HepG2 (cell line): ENCODE measurements around the gene MORC4. TPM values are rescaled to one million over a fixed set of nuclear protein-coding genes. Genes with fewer than 3 reads are reported as not detected.

Experiments
- ATAC-seq: fragments of 200-7000 bp; cut with Tn5 transposase; 3 replicates; pipeline ENCODE4 v1.9.1; 2020; ENCODE audit warnings: mild to moderate bottlenecking, moderate library complexity
- BruUV-seq: library from RNA; stranded (reverse); fragments of 400-500 nt; replicated peaks from 2 replicates; lab custom pipeline; 2021; lab: Mats Ljungman, UMichigan
- CTCF ChIA-PET: fragments of 300-600 bp; formaldehyde crosslinking; extraction: SDS; loops from one replicate; lab custom pipeline; 2021; ENCODE audit warnings: low total read pairs, inconsistent platforms, low intra/inter-chr PET ratio; lab: Yijun Ruan, JAX
- POLR2A ChIA-PET: fragments of 350-600 bp; sonication (Branson Sonifier 250); formaldehyde crosslinking; loops from one replicate; lab custom pipeline; 2020; ENCODE audit warnings: antibody characterized with exemption, inconsistent platforms; lab: Yijun Ruan, JAX
- DNase-seq: peaks from one replicate; pipeline ENCODE4 v3.0.0-alpha.2; 2015; ENCODE audit warnings: low spot score
- FAIRE-seq: peaks from 3 replicates; lab custom pipeline; 2011; peaks lifted over from hg19 to GRCh38; lab: Jason Lieb, UNC
- H2AFZ ChIP-seq: one replicate; pipeline ENCODE4 v1.6.1; 2011; ENCODE audit warnings: low read length, inconsistent platforms
- H3K27ac ChIP-seq: fragments of 300-600 bp; 3 replicates; pipeline ENCODE4 v1.8.0; 2011; ENCODE audit warnings: mixed run types, mild to moderate bottlenecking, mixed read lengths, low read length, inconsistent platforms; ENCODE audit not compliant: insufficient read depth; ENCODE audit errors: extremely low read length
- H3K27me3 ChIP-seq, 2 experiments: fragments of 200-600 bp in 1 of 2; 2 replicates in 1 of 2; 3 replicates in 1 of 2; pipeline versions ENCODE4 v1.6.0 to v1.8.0; 2011; ENCODE audit warnings: low read length in 2 of 2, mild to moderate bottlenecking in 2 of 2, moderate library complexity in 2 of 2, inconsistent platforms in 1 of 2; ENCODE audit not compliant: insufficient read depth in 2 of 2, control insufficient read depth in 1 of 2
- H3K36me3 ChIP-seq, 2 experiments: fragments of 200-600 bp in 1 of 2; replicated peaks in 1 of 2; 2 replicates in 1 of 2; 3 replicates in 1 of 2; pipeline versions ENCODE4 v1.5.1 to v1.8.0; 2011; ENCODE audit warnings: low read length in 2 of 2, inconsistent platforms in 1 of 2; ENCODE audit not compliant: insufficient read depth in 2 of 2, control insufficient read depth in 1 of 2
- H3K4me1 ChIP-seq: 2 replicates; pipeline ENCODE4 v1.5.1; 2012; ENCODE audit warnings: low read length, inconsistent platforms; ENCODE audit not compliant: insufficient read depth
- H3K4me2 ChIP-seq: 2 replicates; pipeline ENCODE4 v1.6.0; 2011; ENCODE audit warnings: low read depth, low read length, inconsistent platforms
- H3K4me3 ChIP-seq, 3 experiments: fragments of 200-600 bp in 1 of 3; sonication (generic), shearing (Covaris generic) in 1 of 3; replicated peaks in 1 of 3; 2 replicates each; pipeline ENCODE4 v1.5.1; 2011 to 2016; ENCODE audit warnings: low read length in 3 of 3, inconsistent platforms in 2 of 3, low read depth in 2 of 3, mild to moderate bottlenecking in 2 of 3, control low read depth in 1 of 3, mixed read lengths in 1 of 3; ENCODE audit not compliant: insufficient read depth in 1 of 3
- H3K79me2 ChIP-seq: one replicate; pipeline ENCODE4 v1.6.1; 2011; ENCODE audit warnings: low read length, inconsistent platforms; ENCODE audit not compliant: insufficient read depth
- H3K9ac ChIP-seq: 2 replicates; pipeline ENCODE4 v1.6.0; 2011; ENCODE audit warnings: mild to moderate bottlenecking, low read depth, low read length, inconsistent platforms; ENCODE audit not compliant: insufficient read depth
- H3K9me3 ChIP-seq: 2 replicates; pipeline ENCODE4 v1.5.1; 2012; ENCODE audit warnings: mild to moderate bottlenecking, low read length
- H4K20me1 ChIP-seq: 2 replicates; pipeline ENCODE4 v1.6.0; 2011; ENCODE audit warnings: inconsistent platforms, mild to moderate bottlenecking, low read length, moderate library complexity; ENCODE audit not compliant: insufficient read depth
- HNF4G ChIP-seq, 2 experiments: sonication (generic) in 1 of 2; formaldehyde crosslinking in 1 of 2; IDR thresholded peaks; 2 replicates each; pipeline versions ENCODE4 v1.4.0 to v1.6.1; 2011 to 2020; ENCODE audit warnings: borderline replicate concordance in 2 of 2, low read depth in 2 of 2, mild to moderate bottlenecking in 2 of 2, low read length in 1 of 2, missing genetic modification reagents in 1 of 2, moderate library complexity in 1 of 2
- MAZ ChIP-seq, 2 experiments: sonication (generic) in 1 of 2; formaldehyde crosslinking in 1 of 2; IDR thresholded peaks; 2 replicates each; pipeline versions ENCODE4 v1.5.0 to v1.6.1; 2012 to 2020; ENCODE audit warnings: low read depth in 2 of 2, mild to moderate bottlenecking in 2 of 2, borderline replicate concordance in 1 of 2, improper control_type of control experiment in 1 of 2, low read length in 1 of 2, missing genetic modification reagents in 1 of 2, moderate library complexity in 1 of 2
- XRCC5 ChIP-seq: fragments of 200-400 bp; formaldehyde crosslinking; optimal IDR thresholded peaks from 2 replicates; pipeline ENCODE3; 2017; ENCODE audit warnings: mild to moderate bottlenecking, low read length
- ZFP1 ChIP-seq: IDR thresholded peaks from 2 replicates; pipeline ENCODE4 v1.6.1; 2016
- ZNF20 ChIP-seq: sonication (generic); formaldehyde crosslinking; IDR thresholded peaks from 2 replicates; pipeline ENCODE4 v1.4.0; 2020; ENCODE audit warnings: mild to moderate bottlenecking, moderate library complexity, missing genetic modification reagents
- ZNF775 ChIP-seq: sonication (generic); formaldehyde crosslinking; IDR thresholded peaks from 2 replicates; pipeline ENCODE4 v1.4.0; 2020; ENCODE audit warnings: missing genetic modification reagents, mild to moderate bottlenecking, moderate library complexity, borderline replicate concordance
- ZSCAN22 ChIP-seq: sonication (generic); formaldehyde crosslinking; IDR thresholded peaks from 2 replicates; pipeline ENCODE4 v1.4.0; 2020; ENCODE audit warnings: mild to moderate bottlenecking, missing genetic modification reagents
- WGBS: methylation state at CpG from one replicate; pipeline ENCODE4 v1.1.6; 2017; ENCODE audit warnings: low lambda C conversion rate; 5-methylcytosine and 5-hydroxymethylcytosine counted together
- in situ Hi-C: cut with HindIII; loops from 2 replicates; pipeline ENCODE4 v1.10.0; 2017; ENCODE audit warnings: low pct_unique_long_range_greater_than_20kb; ENCODE audit not compliant: extremely low pct_ligation_motif_present
- intact Hi-C: fragments of 100-400 bp; cut with micrococcal nuclease; formaldehyde crosslinking; loops from one replicate; pipeline ENCODE4 v1.10.0; 2022; ENCODE audit not compliant: unreplicated experiment
- polyA plus RNA-seq, 8 experiments: library from polyadenylated mRNA; depleted of rRNA in 3 of 8; stranded (reverse) in 7 of 8; unstranded in 1 of 8; fragments of >200 nt; fragmentation: Illumina TruSeq in 4 of 8; extraction: Trizol in 4 of 8; gene quantifications; 2 replicates each; pipeline versions ENCODE4 v1.2.1 to v1.2.3, GENCODE V29; 2011 to 2016; ENCODE audit warnings: low read depth in 4 of 8, missing spikeins in 1 of 8, mixed read lengths in 1 of 8; ENCODE audit not compliant: insufficient read depth in 1 of 8
- total RNA-seq, 5 experiments: library from RNA; depleted of rRNA; stranded (reverse); fragments of >200 nt; fragmentation: Illumina TruSeq; extraction: Trizol; gene quantifications; 2 replicates each; pipeline ENCODE4 v1.2.3, GENCODE V29; 2016; ENCODE audit warnings: low read depth in 1 of 5
- TF ChIP-seq, protein P1 (sequence below): sonication (generic); formaldehyde crosslinking; conservative IDR thresholded peaks from 2 replicates; pipeline ENCODE4 v1.4.0; 2020; ENCODE audit warnings: mild to moderate bottlenecking, missing genetic modification reagents, moderate library complexity
- TF ChIP-seq, protein P2 (sequence below): sonication (generic); formaldehyde crosslinking; IDR thresholded peaks from 2 replicates; pipeline ENCODE4 v1.4.0; 2020; ENCODE audit warnings: missing genetic modification reagents, borderline replicate concordance
- TF ChIP-seq, protein P3 (sequence below): sonication (generic); formaldehyde crosslinking; IDR thresholded peaks from 2 replicates; pipeline ENCODE4 v1.4.0; 2020; ENCODE audit warnings: mild to moderate bottlenecking, missing genetic modification reagents, borderline replicate concordance

MORC4 gene
- total and polyA plus RNA-seq, 2 of the 13 experiments (the other 11 are each of a cell fraction or from before 2014, with no cell fraction given), result 7.3 to 17.6 TPM

DNA sequence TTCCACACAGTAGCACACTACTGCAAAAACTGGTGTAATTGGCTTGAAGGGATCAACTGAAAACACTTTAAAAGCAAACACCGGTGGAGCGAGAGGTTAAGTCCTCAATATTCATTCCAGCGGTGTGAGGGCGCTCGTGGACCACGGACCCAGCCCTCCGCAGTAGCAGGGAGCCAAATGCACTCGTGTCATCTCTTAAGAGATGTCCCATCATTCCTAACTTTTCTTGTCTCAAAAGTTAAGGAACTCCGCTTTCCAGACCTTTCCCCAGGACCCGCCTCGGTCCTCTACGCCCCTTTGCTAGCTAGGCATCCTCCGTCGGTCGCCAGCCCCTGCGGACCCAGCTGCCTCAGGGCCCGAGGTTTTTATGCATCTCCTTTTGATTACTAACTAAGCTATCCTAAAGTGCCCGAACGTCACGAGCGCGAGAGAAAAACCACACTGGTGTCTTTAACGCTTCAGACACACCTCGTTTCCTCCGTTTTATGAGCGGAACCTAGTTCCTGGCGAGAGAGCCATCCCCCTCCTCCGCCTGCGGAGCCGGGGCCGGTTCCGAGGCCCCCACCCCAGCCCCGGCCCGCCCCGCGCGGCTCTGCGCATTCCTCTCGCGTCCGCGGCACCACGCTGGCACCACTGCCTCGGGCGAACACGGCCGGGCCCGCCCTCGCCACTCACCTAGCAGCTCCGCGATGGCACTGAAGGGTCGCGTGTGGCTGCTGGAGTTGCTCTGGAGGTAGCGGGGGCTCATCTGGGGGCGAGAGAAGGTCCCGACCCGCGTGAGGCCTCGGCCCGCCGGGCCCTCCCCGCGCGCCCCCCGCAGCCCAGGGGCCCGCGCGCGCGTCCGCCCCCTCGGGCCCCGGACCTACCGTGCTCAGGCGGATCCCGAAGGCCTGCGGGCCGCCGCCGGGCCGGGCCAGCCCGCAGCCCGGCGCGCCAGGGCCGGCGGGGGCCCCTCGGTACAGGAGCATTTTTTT is 723 bp downstream of the MORC4 start:
- no peaks in the 10 kb centered on the region for H3K36me3 ChIP-seq
- ChIA-PET POLR2A (no interaction called here), CTCF (no interaction called here)
- in situ Hi-C loops, result no loop called here
- peaks cover 11% of the 10 kb centered on the region for H3K4me1 ChIP-seq
- peak; percentile 90 for FAIRE-seq
- H3K9me3 ChIP-seq, result no peaks in the 10 kb centered on the region
- H4K20me1 ChIP-seq, result no peaks in the 10 kb centered on the region
- H3K4me2 ChIP-seq, result peak overlapping the region; percentile 73
- DNase-seq, result peak; percentile 28
- intact Hi-C loops, result no loop called here
- no peak overlapping the region for H2AFZ ChIP-seq
- peak overlapping the region; percentile 62 to 72 (median 63) for H3K4me3 ChIP-seq
- no peak overlapping the region for H3K27ac ChIP-seq
- no peaks in the 10 kb centered on the region for H3K79me2 ChIP-seq
- H3K27me3 ChIP-seq, result no peaks in the 10 kb centered on the region
- peak; percentile 82 for ATAC-seq
- 0% methylated on average over 4 of the region's 88 CpGs for WGBS
- peak overlapping the region; percentile 49 for H3K9ac ChIP-seq
- no TSS peak for BruUV-seq
- TF ChIP-seq, protein P1, sequence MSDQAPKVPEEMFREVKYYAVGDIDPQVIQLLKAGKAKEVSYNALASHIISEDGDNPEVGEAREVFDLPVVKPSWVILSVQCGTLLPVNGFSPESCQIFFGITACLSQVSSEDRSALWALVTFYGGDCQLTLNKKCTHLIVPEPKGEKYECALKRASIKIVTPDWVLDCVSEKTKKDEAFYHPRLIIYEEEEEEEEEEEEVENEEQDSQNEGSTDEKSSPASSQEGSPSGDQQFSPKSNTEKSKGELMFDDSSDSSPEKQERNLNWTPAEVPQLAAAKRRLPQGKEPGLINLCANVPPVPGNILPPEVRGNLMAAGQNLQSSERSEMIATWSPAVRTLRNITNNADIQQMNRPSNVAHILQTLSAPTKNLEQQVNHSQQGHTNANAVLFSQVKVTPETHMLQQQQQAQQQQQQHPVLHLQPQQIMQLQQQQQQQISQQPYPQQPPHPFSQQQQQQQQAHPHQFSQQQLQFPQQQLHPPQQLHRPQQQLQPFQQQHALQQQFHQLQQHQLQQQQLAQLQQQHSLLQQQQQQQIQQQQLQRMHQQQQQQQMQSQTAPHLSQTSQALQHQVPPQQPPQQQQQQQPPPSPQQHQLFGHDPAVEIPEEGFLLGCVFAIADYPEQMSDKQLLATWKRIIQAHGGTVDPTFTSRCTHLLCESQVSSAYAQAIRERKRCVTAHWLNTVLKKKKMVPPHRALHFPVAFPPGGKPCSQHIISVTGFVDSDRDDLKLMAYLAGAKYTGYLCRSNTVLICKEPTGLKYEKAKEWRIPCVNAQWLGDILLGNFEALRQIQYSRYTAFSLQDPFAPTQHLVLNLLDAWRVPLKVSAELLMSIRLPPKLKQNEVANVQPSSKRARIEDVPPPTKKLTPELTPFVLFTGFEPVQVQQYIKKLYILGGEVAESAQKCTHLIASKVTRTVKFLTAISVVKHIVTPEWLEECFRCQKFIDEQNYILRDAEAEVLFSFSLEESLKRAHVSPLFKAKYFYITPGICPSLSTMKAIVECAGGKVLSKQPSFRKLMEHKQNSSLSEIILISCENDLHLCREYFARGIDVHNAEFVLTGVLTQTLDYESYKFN (CRISPR knock-in tag), result no peak
- TF ChIP-seq XRCC5 (peak; percentile 31), ZNF20 (no peak), ZNF775 (CRISPR knock-in tag) (no peak), ZFP1 (peak; percentile 37; the same call in 1 of the 2 replicates), ZSCAN22 (CRISPR knock-in tag) (no peak), MAZ (IDR thresholded peaks at IDR 0.05; ENCODE audit: borderline replicate concordance, low read depth, low read length) (no peak), MAZ (CRISPR knock-in tag; IDR thresholded peaks at IDR 0.05; ENCODE audit: low read depth) (0 out of 2 replicates have a peak, but pooled peaks have one; percentile 7), HNF4G (IDR thresholded peaks at IDR 0.05; ENCODE audit: borderline replicate concordance, low read depth, low read length) (no peak), HNF4G (CRISPR knock-in tag; IDR thresholded peaks at IDR 0.05; ENCODE audit: borderline replicate concordance, low read depth) (no peak)
- TF ChIP-seq, protein P2, sequence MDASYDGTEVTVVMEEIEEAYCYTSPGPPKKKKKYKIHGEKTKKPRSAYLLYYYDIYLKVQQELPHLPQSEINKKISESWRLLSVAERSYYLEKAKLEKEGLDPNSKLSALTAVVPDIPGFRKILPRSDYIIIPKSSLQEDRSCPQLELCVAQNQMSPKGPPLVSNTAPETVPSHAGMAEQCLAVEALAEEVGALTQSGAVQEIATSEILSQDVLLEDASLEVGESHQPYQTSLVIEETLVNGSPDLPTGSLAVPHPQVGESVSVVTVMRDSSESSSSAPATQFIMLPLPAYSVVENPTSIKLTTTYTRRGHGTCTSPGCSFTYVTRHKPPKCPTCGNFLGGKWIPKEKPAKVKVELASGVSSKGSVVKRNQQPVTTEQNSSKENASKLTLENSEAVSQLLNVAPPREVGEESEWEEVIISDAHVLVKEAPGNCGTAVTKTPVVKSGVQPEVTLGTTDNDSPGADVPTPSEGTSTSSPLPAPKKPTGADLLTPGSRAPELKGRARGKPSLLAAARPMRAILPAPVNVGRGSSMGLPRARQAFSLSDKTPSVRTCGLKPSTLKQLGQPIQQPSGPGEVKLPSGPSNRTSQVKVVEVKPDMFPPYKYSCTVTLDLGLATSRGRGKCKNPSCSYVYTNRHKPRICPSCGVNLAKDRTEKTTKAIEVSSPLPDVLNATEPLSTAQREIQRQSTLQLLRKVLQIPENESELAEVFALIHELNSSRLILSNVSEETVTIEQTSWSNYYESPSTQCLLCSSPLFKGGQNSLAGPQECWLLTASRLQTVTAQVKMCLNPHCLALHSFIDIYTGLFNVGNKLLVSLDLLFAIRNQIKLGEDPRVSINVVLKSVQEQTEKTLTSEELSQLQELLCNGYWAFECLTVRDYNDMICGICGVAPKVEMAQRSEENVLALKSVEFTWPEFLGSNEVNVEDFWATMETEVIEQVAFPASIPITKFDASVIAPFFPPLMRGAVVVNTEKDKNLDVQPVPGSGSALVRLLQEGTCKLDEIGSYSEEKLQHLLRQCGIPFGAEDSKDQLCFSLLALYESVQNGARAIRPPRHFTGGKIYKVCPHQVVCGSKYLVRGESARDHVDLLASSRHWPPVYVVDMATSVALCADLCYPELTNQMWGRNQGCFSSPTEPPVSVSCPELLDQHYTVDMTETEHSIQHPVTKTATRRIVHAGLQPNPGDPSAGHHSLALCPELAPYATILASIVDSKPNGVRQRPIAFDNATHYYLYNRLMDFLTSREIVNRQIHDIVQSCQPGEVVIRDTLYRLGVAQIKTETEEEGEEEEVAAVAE (CRISPR knock-in tag), result 0 out of 2 replicates have a peak, but pooled peaks have one; percentile 29
- TF ChIP-seq, protein P3, sequence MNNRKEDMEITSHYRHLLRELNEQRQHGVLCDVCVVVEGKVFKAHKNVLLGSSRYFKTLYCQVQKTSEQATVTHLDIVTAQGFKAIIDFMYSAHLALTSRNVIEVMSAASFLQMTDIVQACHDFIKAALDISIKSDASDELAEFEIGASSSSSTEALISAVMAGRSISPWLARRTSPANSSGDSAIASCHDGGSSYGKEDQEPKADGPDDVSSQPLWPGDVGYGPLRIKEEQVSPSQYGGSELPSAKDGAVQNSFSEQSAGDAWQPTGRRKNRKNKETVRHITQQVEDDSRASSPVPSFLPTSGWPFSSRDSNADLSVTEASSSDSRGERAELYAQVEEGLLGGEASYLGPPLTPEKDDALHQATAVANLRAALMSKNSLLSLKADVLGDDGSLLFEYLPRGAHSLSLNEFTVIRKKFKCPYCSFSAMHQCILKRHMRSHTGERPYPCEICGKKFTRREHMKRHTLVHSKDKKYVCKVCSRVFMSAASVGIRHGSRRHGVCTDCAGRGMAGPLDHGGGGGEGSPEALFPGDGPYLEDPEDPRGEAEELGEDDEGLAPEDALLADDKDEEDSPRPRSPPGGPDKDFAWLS, result no peak
